ENCODE results near the gene ISCU.
"Not testable (repeated sequence)": the region's sequence is repeated elsewhere in the genome, so short reads cannot be mapped to it uniquely, and the experiment has no call there.

ISCU gene

DNA sequence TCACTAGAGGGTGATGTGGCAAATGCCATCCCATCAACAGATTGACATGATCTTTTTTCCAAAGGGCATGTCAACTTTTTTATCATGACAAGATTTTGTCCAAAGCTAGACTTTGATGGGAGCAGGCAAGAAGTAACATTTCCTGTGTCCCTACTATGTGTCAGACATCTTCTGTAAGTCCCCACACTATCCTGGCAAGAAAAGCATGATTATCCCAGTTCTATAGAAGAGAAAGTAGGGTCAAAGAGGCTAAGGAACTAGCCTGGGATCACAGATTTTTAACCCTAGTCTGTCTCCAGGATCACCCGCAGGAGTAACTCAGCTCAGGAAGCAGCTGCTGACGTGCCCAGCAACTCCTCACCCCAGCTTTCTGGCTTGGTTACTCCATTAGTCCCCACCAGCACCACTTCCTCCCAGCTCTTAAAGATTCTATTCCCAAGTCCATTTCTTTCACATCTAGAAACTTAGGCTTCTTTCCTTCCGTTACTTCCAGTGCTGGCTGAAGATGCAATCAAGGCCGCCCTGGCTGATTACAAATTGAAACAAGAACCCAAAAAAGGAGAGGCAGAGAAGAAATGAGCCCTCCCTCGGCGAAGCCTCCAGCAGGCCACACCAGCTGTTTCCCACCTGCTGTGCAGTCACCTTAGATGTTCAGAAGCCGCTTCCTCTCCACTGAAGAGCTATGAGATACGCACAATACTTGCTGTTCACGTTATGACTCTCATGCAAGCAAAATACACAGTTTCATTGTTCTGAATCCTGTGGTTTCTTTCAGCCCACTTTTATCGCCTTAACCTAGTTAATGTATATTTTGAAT, 6.2 kb downstream of the ISCU start:
- peak; percentile 50 to 56 (median 53) for DNase-seq (ENCODE audit: low read depth in 2 of 3, low spot score in 1 of 3)

DNA sequence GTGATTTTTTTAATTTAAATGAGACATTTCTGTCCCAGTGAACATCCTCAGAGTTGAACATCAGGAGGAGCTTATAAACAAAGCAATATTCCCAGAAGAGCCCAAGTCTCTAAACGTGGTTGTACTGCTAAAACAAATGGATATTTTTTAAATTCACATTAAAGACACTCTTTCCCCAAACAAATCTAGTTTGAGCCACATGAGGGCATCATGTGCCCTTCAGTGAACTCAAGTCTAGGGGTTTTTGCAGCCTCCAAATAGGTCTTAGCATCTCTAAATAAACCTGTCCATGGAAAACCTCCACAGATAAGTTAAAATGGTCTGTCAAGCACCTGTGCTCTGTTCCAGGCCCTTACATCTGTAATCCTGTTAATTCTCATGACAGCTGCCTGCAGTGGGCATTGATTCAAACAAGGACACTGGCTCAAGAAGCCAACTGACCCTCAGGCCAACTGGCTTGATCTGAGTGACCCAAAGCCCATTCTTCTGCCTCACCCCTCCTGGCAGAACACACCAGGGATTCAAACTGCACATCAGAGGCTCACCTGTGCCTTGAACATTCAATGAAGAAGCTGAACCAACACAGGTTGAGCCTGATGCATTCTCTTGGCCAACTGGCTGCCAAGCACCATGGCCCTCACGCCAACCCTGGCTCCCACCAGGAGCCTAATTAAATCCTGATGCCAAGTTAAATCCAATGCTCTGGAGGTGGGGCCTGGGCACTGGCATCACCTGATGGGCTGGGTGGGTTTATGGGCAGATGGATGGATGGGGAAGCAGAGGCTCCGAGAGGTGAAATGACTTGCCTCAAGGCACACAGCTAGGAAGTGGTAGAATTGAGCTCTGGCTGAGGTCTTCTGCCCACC, 8.6 kb downstream of the ISCU start:
- no peak for DNase-seq (ENCODE audit: low read depth in 2 of 3, low spot score in 1 of 3)

DNA sequence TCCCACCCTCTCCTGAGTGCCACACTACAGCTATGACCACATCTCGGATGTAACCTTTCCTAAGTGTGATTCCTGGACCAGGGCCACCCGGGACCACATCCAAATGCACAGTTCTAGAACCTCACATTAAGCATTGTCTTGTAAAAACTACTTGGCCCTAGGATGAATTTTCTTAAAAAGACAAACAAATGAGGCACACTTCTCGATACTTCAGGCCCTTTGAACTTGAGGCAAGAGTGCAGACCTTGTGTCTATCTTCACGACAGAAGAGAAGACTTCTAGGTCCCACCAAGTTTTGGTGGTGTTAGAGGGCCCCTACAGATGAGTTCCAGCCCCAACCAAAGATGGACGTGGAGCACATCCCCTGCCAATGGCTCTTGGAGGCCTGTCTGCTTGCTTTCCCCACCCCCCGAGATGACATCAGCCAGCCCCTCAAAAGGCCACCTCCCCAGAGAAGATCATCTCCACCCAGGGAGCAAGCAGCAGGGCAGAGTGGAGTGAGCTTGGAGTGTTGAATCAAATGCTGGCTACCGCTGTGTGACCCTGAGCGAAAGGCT, 9.3 kb downstream of the ISCU start:
- no peak for DNase-seq (ENCODE audit: low read depth in 2 of 3, low spot score in 1 of 3)

DNA sequence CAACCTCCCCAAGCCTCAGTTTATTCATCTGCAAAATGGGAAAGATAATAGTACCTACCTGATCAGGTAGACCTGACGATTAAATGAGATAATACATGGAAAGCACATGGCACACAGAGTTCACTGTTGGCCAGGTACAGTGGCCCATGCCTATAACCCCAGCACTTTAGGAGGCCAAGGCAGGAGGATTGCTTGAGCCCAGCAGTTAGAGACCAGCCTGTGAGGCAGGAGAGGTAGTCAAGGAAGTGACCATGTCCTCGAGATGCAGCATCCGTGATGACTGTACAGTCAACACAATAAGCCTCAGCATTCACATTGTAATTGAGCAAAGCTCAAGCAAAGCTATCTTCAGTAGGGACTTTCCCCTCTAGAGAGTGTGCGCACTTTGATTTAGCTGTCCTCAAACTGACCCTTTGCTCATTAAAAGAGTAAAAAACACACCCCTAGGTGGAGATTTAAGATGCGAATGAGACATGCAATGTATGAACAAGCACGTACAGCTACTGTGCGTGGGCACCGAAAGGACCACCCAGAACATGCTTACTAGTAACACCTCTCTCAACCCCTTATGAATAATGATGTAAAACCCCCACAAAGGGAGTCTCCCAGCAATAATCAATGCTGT, 9.9 kb downstream of the ISCU start:
- DNase-seq (ENCODE audit: low read depth in 2 of 3, low spot score in 1 of 3), result no peak

DNA sequence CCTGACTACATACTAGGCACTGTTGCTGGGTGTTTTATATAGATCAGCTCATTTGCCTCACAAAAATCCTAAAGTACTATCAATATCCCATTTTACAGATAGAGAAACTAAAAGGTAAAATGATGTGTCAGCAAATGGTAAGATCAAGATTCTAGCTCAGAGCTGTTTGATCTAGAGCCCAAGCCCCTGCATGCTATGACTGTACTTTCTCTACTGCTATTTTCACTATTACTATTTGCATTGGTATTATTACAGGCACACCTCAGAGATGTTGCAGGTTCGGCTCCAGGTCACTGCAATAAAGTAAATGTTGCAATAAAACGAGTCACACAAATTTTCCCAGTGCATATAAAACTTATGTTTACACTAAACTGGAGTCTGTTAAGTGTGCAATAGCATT, 10.9 kb downstream of the ISCU start:
- no peak for DNase-seq (ENCODE audit: low read depth in 2 of 3, low spot score in 1 of 3)

DNA sequence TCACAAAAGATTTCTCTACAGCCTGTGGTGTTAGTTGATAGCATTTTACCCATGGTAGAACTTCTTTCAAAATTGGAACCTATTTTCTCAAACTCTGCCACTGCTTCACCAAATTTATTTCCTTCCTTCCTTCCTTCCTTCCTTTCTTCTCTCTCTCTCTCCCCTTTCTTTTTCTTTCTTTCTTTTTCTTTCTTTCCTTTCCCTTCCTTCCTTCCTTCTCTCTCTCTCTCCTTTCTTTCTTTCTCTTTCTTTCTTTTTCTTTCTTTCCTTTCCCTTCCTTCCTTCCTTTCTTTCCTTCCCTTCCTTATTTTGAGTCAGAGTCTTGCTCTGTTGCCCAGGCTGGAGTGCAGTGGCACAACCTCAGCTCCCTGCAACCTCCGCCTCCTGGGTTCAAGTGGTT, 11.9 kb downstream of the ISCU start:
- not testable (repeated sequence) for DNase-seq (ENCODE audit: low read depth in 2 of 3, low spot score in 1 of 3)

DNA sequence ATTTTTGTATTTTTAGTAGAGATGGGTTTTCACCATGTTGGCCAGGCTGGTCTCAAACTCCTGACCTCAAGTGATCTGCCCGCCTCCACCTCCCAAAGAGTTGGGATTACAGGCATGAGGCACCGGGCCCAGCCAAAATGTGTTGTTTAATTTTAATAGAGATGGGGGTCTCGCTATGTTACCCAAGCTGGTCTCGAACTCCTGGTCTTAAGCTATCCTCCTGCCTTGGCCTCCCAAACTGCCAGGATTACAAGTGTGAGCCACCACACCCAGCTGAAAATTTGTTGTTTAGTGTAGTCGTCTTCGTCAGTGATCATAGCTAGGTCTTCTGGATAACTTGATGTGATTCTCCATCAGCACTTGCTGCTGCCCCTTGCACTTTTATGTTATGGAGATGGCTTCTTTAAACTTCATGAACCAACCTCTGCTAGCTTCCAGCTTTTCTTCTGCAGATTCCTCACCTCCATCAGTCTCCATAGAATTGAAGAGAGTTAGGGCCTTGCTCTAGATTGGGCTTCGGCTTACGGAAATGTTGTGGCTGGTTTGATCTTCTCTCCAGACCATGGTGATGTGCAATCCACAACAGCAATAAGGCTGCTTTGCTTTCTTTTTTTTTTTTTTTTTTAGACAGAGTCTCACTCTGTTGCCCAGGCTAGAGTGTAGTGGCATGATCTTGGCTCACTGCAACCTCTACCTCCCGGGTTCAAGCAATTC, 13.0 kb downstream of the ISCU start:
- DNase-seq (ENCODE audit: low read depth in 2 of 3, low spot score in 1 of 3), result no peak

DNA sequence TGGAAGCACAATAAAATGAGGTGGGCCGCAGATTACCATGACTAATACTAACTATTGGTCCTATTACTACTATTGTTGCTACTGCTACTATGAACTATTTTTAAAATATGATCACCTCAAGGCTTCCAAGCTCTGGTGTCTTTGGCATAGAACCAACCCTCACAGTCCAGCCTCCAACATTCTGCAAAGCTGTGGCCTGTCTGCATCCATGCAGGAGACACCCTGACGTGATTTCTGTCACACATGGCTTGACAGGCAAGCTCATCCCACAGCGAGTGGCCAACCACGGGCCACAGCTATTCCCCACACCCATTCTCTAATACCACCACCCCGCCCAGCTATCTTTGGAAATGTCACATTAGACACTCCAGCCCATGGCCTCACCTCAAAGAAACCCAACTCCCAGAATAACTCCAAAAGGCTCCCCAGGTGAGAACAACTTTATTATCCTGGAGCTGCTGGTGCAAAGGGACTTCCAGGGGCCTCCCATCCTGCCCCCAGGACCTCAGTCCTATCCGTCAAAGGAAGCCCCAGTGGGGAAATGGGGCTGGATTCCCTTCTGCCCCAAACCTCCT, 14.4 kb downstream of the ISCU start:
- no peak for DNase-seq (ENCODE audit: low read depth in 2 of 3, low spot score in 1 of 3)

DNA sequence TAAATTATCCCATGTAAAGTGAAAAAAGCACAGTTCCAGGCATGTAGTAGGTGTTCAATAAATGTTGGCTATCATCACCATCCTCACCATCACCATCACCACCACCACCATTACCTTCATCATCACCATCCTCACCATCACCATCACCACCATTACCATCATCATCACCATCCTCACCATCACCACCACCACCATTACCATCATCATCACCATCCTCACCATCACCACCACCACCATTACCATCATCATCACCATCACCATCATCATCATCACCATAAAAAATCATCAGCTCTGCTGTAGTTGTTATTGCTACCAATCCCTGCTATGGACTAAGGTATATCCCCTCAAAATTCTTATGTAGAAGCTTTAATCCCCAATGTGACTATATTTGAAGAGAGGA, 15.1 kb downstream of the ISCU start:
- DNase-seq (ENCODE audit: low read depth in 2 of 3, low spot score in 1 of 3), result no peak

DNA sequence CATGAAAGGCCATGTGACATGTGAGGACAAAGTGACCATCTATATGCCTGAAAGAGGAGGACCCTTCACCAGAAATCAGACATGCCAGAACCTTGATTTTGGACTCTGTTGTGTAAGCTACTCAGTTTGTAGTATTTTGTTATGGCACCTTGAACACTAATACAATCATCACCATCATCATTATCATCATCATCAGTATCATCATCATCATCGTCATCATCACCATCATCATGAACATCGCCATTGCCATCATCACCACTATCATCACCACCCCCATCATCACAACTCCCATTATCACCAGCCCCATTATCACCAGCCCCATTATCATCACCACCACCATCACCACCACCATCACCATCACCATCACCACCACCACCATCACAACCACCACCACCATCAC, 15.9 kb downstream of the ISCU start:
- DNase-seq (ENCODE audit: low read depth in 2 of 3, low spot score in 1 of 3), result no peak

DNA sequence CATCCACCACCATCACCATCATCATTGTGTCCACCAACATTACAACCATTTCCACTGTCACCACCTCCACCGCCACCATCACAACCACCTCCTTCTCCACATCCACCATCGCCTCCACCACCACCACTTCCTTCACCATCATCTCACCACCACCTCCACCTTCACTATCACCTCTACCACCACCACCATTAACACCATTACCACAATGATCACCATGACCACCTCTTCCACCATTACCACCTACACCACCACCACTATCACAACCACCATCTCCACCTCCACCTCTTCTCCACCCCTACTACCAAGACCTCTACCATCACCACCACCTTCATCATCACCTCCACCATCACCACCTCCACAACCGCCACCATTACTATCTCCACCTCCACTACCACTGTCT, 16.4 kb downstream of the ISCU start:
- DNase-seq (ENCODE audit: low read depth in 2 of 3, low spot score in 1 of 3), result no peak

DNA sequence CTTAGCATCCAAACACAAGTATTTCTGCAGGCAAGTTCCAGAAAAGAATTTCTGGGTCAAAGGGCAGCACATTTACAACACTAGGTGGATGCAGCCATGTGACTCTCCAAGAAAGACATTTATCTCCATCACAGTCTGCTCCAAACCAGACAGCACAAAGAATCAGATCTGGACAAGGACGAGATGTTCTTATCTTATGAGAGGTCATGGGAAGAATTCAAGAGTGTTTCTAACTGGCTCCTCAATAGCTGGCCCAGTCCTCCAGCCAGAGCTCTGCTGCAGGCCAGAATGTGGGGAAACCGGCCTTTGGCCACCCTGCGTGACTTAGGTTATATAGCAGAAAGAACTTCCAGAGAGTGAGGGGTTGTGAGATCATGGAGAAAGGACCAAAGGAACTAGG, 18.1 kb downstream of the ISCU start:
- no peak for DNase-seq (ENCODE audit: low read depth in 2 of 3, low spot score in 1 of 3)

DNA sequence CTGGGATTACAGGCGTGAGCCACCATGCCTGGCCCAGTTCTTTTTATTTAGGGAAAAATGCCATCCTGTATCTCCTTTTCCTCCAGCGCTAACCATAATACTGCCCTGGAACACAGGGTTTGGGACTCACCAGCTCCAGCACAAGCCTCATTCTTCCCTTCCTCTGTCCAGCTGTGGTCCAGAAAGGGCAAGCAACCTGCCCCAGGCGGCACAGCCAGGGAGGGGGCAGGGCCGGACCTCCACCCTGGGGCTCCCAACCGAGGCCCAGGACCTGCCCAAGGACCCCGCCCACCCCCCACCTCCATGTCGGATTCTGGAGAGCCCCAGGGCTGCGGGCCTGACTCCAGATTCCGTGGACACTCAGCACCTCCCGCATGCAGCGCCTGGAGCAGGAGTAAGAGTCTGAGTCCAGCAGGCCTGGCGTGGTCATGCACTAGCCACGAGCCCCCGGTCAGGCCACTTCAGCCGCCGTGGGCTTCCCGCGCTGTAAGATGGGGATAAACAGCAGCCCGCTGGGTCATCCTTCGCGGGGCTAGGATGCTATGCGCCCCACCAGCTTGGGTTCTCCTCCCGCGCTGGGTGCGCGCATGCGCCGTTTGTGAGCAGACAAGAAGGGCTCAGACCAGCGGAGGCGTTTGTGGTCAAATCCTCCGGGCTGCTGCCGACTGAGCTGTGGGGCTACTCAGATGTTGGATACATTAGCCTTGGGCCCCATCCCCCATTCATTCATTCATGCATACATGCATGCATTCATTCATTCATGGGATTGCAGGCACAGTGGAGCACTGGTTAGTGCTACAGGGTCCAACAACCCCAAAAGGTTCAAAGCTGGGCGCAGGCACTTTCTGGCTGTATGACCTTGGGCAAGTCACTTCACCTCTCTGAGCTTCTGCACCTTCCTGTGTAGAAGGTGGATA, 19.2 kb downstream of the ISCU start:
- no peak for DNase-seq (ENCODE audit: low read depth in 2 of 3, low spot score in 1 of 3)

DNA sequence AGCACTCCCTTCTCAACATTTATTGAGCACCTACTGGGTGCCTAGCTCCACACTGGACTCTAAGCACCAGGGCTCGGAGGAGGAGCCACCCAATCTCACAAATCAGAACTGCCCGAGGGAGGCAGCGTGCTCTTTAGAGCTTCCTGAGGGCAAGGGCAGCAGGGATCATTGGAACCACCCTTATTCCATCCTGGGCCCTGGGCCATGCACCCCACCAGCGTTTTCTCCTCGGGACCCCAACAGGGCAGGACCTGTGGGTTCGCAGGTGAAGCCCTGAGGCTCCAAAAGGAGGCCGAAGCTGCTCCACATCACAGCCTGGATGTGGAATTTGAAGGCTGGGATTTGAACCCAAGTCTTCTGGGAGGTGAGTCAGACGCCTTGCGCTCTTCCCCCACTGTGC, 20.1 kb downstream of the ISCU start:
- DNase-seq (ENCODE audit: low read depth in 2 of 3, low spot score in 1 of 3), result no peak

DNA sequence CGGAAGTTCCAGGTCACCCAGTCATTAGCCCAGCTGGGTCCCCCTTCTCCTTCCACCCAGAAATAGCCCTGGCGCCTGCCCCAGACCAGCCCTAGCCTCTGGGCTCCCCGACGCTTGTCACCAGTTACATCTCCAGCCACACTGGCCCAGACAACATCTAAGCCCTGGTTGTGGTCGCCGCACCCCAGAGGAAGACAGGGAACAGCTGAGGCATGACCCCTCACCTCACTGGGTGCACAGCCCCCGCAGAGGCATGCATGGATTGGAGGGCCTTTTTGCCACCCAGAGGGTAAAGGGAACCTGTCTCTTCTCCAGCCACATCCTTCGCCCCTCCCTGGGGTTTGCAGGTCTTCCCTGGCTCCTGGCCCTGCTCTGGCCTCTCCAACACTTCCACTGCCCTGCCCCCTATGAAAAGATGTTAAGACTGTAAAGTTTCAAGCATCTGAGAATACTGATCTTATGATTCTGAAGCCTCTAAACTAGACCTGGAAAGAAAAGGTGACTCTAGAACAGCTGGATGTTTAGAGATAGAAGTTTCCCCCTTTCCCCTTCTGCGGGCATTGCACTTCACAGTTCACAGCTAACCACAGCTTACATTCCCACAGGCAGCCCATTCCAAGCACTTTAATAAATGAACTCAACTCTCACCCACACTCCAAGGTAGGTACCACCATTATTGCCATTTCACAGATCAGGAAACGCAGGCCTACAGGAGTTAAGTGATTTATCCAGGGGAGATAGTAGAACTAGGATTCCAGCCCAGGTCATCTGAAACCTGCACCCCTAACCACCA, 20.8 kb downstream of the ISCU start:
- no peak for DNase-seq (ENCODE audit: low read depth in 2 of 3, low spot score in 1 of 3)

DNA sequence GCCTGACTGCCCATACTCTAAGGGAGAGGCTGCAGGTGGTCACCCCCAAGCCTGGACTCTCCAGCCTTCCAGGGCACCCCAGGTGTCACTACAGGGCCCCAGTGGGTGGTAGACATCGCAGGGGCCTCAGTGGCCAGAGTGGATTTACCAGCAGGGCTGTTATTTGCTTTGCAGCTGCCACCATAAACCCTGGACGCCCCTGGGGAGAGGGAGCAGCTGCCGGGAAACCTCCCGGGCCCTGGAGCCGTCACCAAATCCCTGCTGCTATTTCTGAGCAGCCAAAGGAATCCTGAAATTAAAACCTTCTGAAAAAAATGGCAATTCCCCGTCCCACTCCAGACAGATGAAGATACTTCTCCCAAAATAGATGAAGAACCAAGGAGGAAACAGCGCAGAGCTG, 21.6 kb downstream of the ISCU start:
- no peak for DNase-seq (ENCODE audit: low read depth in 2 of 3, low spot score in 1 of 3)

DNA sequence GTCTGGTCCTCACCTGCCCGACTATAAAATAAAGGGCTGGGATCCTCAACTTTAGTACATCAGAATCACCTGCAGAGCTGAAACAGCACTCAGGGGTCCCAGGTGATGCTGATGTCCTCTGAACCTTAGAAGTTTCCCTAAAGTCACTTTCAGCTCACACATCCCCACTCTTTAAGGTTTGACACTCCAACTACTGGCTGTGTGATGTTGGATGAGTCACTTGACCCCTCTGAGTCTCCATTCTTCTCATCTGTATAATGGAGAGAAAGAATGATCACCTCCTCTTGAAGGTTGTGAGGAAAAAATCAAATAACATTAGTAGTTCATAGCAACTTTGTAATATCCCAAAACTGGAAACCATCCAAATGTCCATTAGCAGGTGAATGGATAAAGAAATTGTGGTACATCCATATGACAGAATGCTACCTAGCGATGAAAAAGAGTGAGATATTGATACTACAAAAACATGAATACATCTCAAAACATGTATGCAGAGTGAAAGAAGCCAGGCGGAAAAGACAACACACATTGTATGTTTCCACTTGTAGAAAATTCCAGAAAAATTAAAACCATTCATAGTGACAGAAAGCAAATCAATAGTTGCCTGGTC, 22.2 kb downstream of the ISCU start:
- no peak for DNase-seq (ENCODE audit: low read depth in 2 of 3, low spot score in 1 of 3)

DNA sequence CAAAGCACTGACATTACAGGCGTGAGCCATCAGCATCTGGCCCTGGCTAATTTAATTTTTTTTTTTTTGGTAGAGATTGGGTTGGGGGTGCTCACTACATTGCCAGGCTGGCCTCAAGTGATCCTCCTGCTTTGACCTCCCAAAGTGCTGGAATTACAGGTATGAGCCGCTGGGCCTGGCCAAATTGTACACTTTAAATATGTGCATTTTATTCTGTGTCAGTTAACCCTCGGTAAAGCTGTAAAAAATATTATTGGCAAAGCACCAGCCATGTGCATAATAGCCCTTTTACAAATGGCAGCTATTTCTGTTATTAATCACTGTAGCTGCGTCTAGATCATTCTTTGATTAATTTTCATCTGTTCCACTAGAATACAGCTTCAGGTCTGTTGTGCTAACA, 23.5 kb downstream of the ISCU start:
- no peak for DNase-seq (ENCODE audit: low read depth in 2 of 3, low spot score in 1 of 3)

Measured in stimulated activated CD4-positive, alpha-beta T cell treated with anti-CD3 and anti-CD28 coated beads, Interleukin-12 subunit alpha, Interleukin-12 subunit beta, amount 100 ng/mL, for 48 hours (primary cell).